Activated CD4-positive, alpha-beta T cell treated with anti-CD3 and anti-CD28 coated beads, Interleukin-2, amount 10 ng/mL, durations not matched to agents 24 days and 14 days (primary cell): ENCODE results near the gene PPP1R16B. TPM values are rescaled to one million over a fixed set of nuclear protein-coding genes. Genes with fewer than 3 reads are reported as not detected.

Experiments used
- DNase-seq: peaks from one replicate; pipeline ENCODE4 v3.0.0; 2022
- H3K27ac Mint-ChIP-seq: one replicate; pipeline ENCODE4 v1.8.0; 2022; ENCODE audit warnings: mild to moderate bottlenecking, mixed read lengths
- H3K27me3 Mint-ChIP-seq: one replicate; pipeline ENCODE4 v1.8.0; 2022; ENCODE audit warnings: mixed read lengths
- H3K36me3 Mint-ChIP-seq: one replicate; pipeline ENCODE4 v1.8.0; 2022; ENCODE audit warnings: low read depth, mild to moderate bottlenecking, mixed read lengths
- H3K4me1 Mint-ChIP-seq: one replicate; pipeline ENCODE4 v1.8.0; 2021; ENCODE audit warnings: mixed read lengths
- H3K4me3 Mint-ChIP-seq: one replicate; pipeline ENCODE4 v1.8.0; 2022; ENCODE audit warnings: mild to moderate bottlenecking, moderate library complexity, mixed read lengths
- H3K9me3 Mint-ChIP-seq: one replicate; pipeline ENCODE4 v1.8.0; 2021; ENCODE audit warnings: mixed read lengths
- intact Hi-C: fragments of 100-400 bp; cut with micrococcal nuclease; formaldehyde crosslinking; loops from one replicate; pipeline ENCODE4 v1.15.1; 2023
- total RNA-seq: library from RNA; stranded (reverse); gene quantifications from 2 replicates; pipeline ENCODE4 v1.2.3, GENCODE V29; 2022

The PPP1R16B gene
- total RNA-seq, 1 donor from 2014 or later: 133 TPM

DNA sequence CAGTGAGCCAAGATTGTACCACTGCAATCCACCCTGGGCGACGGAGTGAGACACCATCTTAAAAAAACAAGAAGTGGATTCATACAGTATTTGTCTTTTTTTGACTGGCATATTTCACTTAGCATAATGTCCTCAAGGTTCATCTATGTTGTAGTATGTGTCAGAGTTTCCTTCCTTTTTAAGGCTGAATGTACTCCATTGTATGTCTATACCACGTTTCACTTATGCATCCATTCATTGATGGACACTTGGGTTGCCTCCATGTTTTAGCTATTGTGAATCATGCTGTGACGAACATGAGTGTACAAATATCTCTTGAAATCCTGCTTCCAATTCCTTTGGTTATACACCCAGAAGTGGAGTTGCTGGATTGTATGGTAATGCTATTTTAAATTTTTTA, 91.8 kb downstream of the PPP1R16B start:
- intact Hi-C loops: no loop called here

DNA sequence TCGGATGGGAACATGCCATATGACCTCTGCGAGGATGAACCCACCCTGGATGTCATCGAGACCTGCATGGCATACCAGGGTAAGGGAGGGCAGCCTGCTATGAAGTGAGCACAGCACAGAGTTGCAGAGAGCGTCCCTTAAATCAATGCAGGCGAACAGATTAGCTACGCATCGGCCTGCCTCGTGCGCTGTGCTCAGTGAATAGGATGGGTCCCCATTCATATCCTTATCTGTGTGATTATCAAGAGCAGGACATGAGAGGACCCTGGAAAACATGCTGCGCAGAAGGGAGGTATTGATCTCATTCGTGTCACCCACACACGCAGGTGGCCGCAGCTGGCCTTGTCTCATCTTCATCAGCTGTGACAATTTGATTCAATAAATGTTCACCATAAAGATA, 95.1 kb downstream of the PPP1R16B start:
- no peaks in the 10 kb centered on the region for H3K27me3 Mint-ChIP-seq
- DNase-seq: no peak
- no peak overlapping the region for H3K4me3 Mint-ChIP-seq
- peaks cover 12% of the 10 kb centered on the region for H3K4me1 Mint-ChIP-seq
- peaks cover 15% of the 10 kb centered on the region for H3K9me3 Mint-ChIP-seq
- H3K36me3 Mint-ChIP-seq: peaks cover 83% of the 10 kb centered on the region
- H3K27ac Mint-ChIP-seq: no peak overlapping the region
- intact Hi-C loops: no loop called here

More for the DNA sequence above, 91.8 kb downstream of the PPP1R16B start:
- Mint-ChIP-seq H3K27me3 (no peaks in the 10 kb centered on the region), H3K27ac (no peak overlapping the region), H3K4me1 (peaks cover 28% of the 10 kb centered on the region), H3K9me3 (peaks cover 3% of the 10 kb centered on the region), H3K4me3 (no peak overlapping the region), H3K36me3 (peaks cover 68% of the 10 kb centered on the region)
- DNase-seq: no peak

DNA sequence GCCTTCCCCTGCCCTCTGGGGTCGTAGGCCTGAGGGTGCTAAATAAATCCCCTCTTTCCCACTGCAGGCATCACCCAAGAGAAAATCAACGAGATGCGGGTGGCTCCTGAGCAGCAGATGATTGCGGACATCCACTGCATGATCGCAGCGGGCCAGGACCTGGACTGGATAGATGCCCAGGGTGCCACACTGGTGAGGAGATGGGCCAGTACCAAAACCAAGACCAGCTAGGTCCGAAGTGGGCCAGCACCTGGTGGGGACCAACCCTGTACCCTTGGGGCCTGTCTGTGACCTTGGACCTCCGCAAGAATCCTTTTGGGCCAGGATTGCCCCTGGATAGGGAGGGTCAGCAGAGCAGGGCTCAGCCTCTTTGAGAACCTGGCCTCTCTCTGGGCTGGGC, 97.1 kb downstream of the PPP1R16B start:
- Mint-ChIP-seq H3K9me3 (peaks cover 15% of the 10 kb centered on the region), H3K4me3 (no peak overlapping the region), H3K27me3 (no peaks in the 10 kb centered on the region), H3K36me3 (peaks cover 84% of the 10 kb centered on the region), H3K4me1 (peaks cover 6% of the 10 kb centered on the region), H3K27ac (no peak overlapping the region)
- intact Hi-C loops: no loop called here
- DNase-seq: no peak

DNA sequence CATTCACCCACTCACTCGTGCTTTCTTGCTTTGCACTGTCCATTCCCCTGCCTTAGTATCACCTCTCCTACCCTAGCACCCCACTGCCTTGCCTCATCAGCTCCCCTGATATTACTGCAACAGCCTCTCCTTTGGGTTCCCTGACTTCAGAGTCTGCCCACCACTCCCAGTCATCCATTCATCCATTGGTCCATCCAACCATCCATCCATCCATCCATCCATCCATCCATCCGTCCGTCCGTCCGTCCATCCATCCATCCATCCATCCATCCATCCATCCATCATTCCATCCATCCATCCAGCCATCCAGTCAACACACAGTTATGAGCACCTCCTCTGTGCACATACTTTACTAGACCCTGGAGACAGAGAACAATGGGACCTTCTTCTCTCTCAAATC, 97.8 kb downstream of the PPP1R16B start:
- no peaks in the 10 kb centered on the region for H3K27me3 Mint-ChIP-seq
- peaks cover 84% of the 10 kb centered on the region for H3K36me3 Mint-ChIP-seq
- H3K27ac Mint-ChIP-seq: peak overlapping the region; percentile 1
- peaks cover 8% of the 10 kb centered on the region for H3K4me1 Mint-ChIP-seq
- no peak for DNase-seq
- H3K4me3 Mint-ChIP-seq: no peak overlapping the region
- peaks cover 15% of the 10 kb centered on the region for H3K9me3 Mint-ChIP-seq
- intact Hi-C loops: no loop called here

DNA sequence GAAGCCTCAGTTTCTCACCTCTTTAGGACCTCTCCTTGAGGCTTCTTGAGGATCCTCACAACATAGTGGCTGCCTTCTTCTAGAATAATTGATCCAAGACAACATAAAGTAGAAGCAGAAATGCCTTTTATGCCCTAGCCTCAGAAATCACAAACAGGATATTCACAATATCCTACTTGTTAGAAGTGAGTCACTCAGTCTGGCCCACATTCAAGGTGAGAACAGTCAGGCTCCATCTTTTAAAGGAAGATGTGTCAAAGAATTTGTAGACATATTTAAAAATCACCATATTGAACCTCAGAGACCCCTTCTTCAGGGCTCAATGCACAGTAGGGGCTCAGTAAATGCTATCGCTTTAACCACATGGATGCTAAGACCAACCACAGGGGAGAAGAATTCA, 99.9 kb downstream of the PPP1R16B start:
- H3K36me3 Mint-ChIP-seq: peaks cover 84% of the 10 kb centered on the region
- no peaks in the 10 kb centered on the region for H3K27me3 Mint-ChIP-seq
- no peak overlapping the region for H3K4me3 Mint-ChIP-seq
- H3K27ac Mint-ChIP-seq: peak overlapping the region; percentile 11
- intact Hi-C loops: no loop called here
- peaks cover 15% of the 10 kb centered on the region for H3K9me3 Mint-ChIP-seq
- no peak for DNase-seq
- H3K4me1 Mint-ChIP-seq: peaks cover 8% of the 10 kb centered on the region

DNA sequence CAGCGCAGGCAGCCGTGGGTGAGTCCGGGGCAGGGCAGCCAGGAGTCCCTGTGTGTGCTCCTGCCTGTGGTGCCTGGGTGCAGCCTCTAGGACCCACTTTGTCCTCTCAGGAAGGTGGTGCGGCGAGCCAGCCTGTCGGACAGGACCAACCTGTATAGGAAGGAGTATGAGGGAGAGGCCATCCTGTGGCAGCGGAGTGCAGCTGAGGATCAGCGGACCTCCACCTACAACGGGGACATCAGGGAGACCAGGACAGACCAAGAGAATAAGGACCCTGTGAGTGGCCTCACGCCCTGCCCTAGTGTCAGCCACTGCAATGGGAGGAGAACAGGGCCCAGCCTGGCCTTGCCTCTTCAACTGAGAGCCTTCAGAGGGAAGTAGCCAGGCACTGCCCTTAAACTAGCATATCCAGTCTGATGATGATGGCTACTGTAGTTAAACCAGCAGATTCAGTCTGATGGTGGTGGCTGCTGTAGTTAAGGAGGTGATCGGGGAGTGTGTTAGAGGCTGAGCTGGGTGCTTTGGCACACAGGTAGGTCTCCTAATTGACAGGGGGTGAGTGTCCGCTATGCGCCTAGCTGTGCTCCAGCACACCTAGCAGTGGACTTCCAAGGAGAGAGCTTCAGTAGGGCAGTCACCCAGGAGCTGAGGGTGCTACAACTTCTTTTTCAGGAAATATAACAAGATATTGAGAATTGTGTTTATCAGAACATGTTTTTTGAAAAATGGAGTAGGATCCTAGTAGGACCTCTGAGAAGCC, 102.6 kb downstream of the PPP1R16B start:
- intact Hi-C loops: no loop called here
- DNase-seq: no peak
- Mint-ChIP-seq H3K27ac (peak overlapping the region; percentile 3), H3K4me3 (no peak overlapping the region), H3K36me3 (peaks cover 67% of the 10 kb centered on the region), H3K9me3 (peaks cover 11% of the 10 kb centered on the region), H3K27me3 (no peaks in the 10 kb centered on the region), H3K4me1 (peaks cover 7% of the 10 kb centered on the region)

DNA sequence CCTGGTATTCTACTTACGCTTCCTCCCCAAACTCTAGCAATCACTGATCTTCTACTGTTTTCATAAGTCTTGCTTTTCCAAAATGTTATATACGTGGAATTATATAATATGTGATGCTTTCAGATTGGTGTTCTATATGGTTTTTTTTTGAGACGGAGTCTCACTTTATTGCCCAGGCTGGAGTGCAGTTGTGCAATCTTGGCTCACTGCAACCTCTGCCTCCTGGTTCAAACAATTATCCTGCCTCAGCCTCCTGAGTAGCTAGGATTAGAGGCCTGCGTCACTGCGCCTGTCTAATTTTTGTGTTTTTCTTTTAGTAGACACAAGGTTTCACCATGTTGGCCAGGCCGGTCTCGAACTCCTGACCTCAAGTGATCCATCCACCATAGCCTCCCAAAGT, 109.9 kb downstream of the PPP1R16B start:
- H3K36me3 Mint-ChIP-seq: peaks cover 55% of the 10 kb centered on the region
- no peaks in the 10 kb centered on the region for H3K27me3 Mint-ChIP-seq
- no peak for DNase-seq
- H3K27ac Mint-ChIP-seq: no peak overlapping the region
- H3K4me1 Mint-ChIP-seq: peaks cover 2% of the 10 kb centered on the region
- no peaks in the 10 kb centered on the region for H3K9me3 Mint-ChIP-seq
- no peak overlapping the region for H3K4me3 Mint-ChIP-seq
- intact Hi-C loops: no loop called here

DNA sequence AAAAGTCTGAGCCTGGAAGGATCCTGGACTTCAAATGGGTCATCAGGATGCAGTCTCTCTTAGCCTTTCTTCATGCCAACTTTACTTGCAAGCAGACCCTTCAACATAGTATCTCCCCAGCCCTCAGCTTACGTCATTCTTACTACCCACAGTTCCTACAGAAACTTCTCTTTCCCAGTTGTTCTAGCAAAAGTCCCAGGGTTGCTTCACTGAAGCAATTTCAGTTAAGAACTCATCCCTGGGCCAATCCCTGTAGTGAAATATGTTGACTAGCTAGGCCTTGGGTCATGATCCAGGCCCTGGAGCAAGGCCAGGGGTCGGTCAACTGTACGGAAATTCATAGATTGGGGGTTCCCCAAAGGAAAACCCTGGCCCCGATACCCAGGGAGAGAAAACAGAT, 112.2 kb downstream of the PPP1R16B start:
- intact Hi-C loops: no loop called here
- Mint-ChIP-seq H3K27ac (no peak overlapping the region), H3K36me3 (peaks cover 60% of the 10 kb centered on the region), H3K9me3 (no peaks in the 10 kb centered on the region), H3K4me3 (no peak overlapping the region), H3K4me1 (peaks cover 2% of the 10 kb centered on the region), H3K27me3 (no peaks in the 10 kb centered on the region)
- no peak for DNase-seq

DNA sequence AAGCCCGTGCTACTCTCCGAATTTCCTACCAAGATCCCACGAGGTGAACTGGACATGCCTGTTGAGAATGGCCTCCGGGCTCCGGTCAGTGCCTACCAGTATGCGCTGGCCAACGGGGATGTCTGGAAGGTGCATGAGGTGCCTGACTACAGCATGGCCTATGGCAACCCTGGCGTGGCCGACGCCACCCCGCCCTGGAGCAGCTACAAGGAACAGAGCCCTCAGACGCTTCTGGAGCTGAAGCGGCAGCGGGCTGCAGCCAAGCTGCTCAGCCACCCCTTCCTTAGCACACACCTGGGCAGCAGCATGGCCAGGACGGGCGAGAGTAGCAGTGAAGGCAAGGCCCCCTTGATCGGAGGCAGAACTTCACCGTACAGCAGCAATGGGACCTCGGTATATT, 112.7 kb downstream of the PPP1R16B start:
- no peaks in the 10 kb centered on the region for H3K9me3 Mint-ChIP-seq
- H3K36me3 Mint-ChIP-seq: peaks cover 61% of the 10 kb centered on the region
- intact Hi-C loops: no loop called here

DNA sequence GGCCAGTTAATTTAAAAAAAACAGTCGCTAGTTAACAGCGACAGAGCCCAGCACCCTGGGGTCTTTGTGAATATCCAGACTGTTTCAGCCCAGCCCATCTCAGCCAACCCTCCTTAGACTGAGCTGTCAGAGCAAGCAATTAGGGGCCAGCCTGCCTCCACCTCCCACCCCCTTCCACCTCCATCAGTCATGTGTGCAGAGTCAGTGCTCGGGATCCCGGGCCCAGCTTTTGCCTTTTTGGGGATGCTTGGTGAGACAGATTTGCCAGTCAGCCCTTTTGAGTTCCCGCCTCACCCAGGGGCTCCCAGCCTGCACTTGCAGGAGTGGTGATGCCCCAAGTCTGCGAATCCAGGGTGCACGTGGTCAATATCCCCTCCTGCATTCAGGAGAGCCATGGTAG, 114.2 kb downstream of the PPP1R16B start:
- Mint-ChIP-seq H3K27ac (no peak overlapping the region), H3K4me1 (peaks cover 2% of the 10 kb centered on the region), H3K36me3 (peaks cover 52% of the 10 kb centered on the region), H3K27me3 (no peaks in the 10 kb centered on the region), H3K9me3 (no peaks in the 10 kb centered on the region), H3K4me3 (no peak overlapping the region)
- DNase-seq: no peak
- intact Hi-C loops: no loop called here

More for the DNA sequence above, 112.7 kb downstream of the PPP1R16B start:
- Mint-ChIP-seq H3K4me1 (peaks cover 2% of the 10 kb centered on the region), H3K4me3 (no peak overlapping the region), H3K27me3 (no peaks in the 10 kb centered on the region), H3K27ac (no peak overlapping the region)
- no peak for DNase-seq

DNA sequence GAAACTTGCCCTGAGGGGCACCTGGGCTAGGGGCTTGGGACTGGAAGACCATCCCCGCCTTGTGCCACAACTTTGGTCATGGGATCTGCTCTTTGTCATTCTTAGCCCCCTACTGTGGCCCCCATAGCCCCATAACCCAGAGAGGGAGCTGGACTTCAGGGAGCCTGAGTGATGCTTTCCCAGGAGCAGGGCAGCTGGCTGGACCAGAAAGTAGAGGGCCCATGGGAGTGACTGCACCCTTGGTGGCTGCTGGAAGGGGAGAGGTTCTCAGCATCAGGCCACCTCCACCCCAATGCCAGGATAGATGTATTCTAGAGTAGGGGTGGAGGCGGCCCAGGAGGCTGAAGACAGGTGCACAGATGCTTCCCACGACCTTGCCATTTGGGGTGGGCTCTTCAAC, 114.9 kb downstream of the PPP1R16B start:
- intact Hi-C loops: no loop called here
- Mint-ChIP-seq H3K9me3 (no peaks in the 10 kb centered on the region), H3K36me3 (peaks cover 52% of the 10 kb centered on the region), H3K4me1 (peaks cover 5% of the 10 kb centered on the region), H3K27ac (no peak overlapping the region), H3K27me3 (no peaks in the 10 kb centered on the region), H3K4me3 (no peak overlapping the region)
- no peak for DNase-seq

DNA sequence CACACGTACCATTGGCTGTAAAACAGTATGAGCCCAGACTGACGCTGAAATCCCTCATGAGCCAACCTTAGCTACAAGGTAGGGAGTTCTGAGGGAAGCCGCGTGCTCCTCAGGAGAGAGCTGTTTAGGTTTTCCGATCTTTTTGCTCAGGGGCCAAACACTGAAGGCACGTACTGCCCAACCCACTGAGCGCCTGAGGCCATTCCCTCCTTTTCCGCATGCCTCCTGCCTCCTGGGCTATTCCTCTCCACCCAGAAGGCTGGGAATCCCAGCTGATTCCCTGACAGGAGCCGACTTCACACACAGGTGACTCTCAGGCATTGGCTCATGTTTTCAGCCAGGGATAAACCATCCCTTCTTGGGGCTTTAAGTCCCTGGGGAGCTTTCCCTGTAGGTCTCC, 115.4 kb downstream of the PPP1R16B start:
- intact Hi-C loops: no loop called here
- H3K4me1 Mint-ChIP-seq: peaks cover 8% of the 10 kb centered on the region
- H3K27me3 Mint-ChIP-seq: no peaks in the 10 kb centered on the region
- no peak overlapping the region for H3K27ac Mint-ChIP-seq
- no peak overlapping the region for H3K4me3 Mint-ChIP-seq
- DNase-seq: no peak
- H3K36me3 Mint-ChIP-seq: peaks cover 48% of the 10 kb centered on the region
- H3K9me3 Mint-ChIP-seq: no peaks in the 10 kb centered on the region

DNA sequence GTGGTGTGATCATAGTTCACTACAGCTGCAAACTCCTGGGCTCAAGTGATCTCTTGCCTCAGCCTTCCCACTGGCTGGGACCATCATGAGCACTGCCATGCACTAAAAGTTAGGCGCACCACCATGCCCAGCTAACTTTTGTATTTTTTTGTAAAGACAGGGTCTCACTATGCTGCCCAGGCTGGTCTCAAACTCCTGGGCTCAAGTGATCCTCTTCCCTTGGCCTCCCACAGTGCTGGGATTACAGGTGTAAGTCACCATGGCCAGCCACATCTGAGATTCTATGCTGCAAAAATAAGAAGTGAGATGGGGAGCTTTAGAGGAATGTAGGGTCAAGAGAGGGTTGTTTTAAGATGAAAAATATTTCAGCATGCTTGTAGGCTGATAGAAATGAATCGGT, 119.2 kb downstream of the PPP1R16B start:
- Mint-ChIP-seq H3K4me3 (no peak overlapping the region), H3K9me3 (no peaks in the 10 kb centered on the region), H3K27me3 (no peaks in the 10 kb centered on the region), H3K4me1 (peaks cover 21% of the 10 kb centered on the region), H3K36me3 (peaks cover 35% of the 10 kb centered on the region), H3K27ac (peak overlapping the region; percentile 4)
- intact Hi-C loops: loop anchor here (5.0 kb wide), 1 partner anchor 73 kb away; no protein-coding TSS in a partner anchor
- no peak for DNase-seq

DNA sequence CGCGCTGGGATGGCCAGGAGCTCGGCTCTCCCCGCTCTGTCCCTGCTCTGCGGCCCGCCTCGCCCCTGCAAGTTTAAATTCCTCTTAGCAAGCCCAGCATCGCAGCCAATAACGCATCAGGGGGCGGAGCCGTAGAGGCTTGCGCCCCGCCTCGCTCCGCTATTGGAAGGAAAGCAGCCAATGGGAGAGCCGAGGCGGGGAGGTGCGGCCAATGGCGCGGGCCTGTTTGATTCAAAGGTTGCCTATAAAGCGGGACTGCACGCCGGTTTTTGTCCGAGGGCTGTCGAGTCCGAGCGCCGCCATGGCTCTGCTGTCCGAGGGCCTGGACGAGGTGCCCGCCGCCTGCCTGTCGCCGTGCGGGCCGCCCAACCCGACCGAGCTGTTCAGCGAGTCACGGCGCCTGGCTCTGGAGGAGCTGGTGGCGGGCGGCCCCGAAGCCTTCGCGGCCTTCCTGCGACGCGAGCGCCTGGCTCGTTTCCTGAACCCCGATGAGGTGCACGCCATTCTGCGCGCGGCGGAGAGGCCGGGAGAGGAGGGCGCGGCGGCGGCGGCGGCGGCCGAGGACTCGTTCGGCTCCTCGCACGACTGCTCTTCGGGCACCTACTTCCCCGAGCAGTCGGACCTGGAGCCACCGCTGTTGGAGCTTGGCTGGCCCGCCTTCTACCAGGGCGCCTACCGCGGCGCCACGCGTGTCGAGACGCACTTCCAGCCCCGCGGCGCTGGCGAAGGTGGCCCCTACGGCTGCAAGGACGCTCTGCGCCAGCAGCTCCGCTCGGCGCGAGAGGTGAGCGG, 120.8 kb downstream of the PPP1R16B start, which contains the start of gene FAM83D:
FAM83D (plus strand) TSS at position 276 of the 792 bp plus-strand sequence; CDS start at position 302, 26 bp downstream.
- H3K27me3 Mint-ChIP-seq: no peaks in the 10 kb centered on the region
- peak within 1 kb of the TSS; percentile 79 for H3K4me3 Mint-ChIP-seq
- peak within 1 kb of the TSS; percentile 77 for H3K27ac Mint-ChIP-seq
- H3K36me3 Mint-ChIP-seq: peaks cover 27% of the 10 kb centered on the region
- H3K9me3 Mint-ChIP-seq: no peaks in the 10 kb centered on the region
- intact Hi-C loops: loop anchor here (1.0 to 5.0 kb wide), 4 partner anchors 36 to 155 kb away; partner anchors contain the start of gene DHX35
- DNase-seq: peak; percentile 99
- peaks cover 32% of the 10 kb centered on the region for H3K4me1 Mint-ChIP-seq
